Astrocyte of the spinal cord (primary cell): ENCODE data around the gene OR4D5.

ENCODE experiments used
- DNase-seq: peaks from one replicate; pipeline ENCODE4 v3.0.0; 2011; ENCODE audit warnings: low read depth, low spot score
- H3K4me3 ChIP-seq: 2 replicates; pipeline ENCODE4 v1.5.1; 2011; ENCODE audit warnings: low read depth, mild to moderate bottlenecking, low read length, moderate library complexity
- in situ Hi-C: cut with HindIII; loops from 2 replicates; pipeline ENCODE4 v1.10.0; 2017; ENCODE audit warnings: low sequenced_read_pairs
- TF ChIP-seq, protein P1 (sequence below): IDR thresholded peaks from 2 replicates; pipeline ENCODE4 v1.5.1; 2012; ENCODE audit warnings: low read depth, mild to moderate bottlenecking, low read length, inconsistent platforms

OR4D5 gene

DNA sequence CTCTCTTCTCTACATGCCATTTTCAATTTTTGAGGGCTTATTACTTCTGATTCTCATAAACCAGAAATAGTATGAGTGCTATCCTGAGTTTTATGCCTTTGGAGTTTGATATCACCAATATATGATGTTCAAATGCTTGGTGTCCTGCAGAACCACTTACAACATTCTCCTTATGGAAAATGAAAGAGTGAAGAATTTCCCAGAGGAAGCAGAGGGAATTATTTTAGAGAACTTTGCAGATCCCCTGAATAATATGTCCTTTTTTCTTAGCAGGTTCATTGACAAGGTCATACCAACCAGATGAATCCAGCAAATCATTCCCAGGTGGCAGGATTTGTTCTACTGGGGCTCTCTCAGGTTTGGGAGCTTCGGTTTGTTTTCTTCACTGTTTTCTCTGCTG, at the start of gene OR4D5:
TSS of gene OR4D5 (plus strand) at position 301 of the 400 bp plus-strand sequence. CDS start at position 301, 0 bp downstream.
- in situ Hi-C loops = no loop called here
- TF ChIP-seq, protein P1, sequence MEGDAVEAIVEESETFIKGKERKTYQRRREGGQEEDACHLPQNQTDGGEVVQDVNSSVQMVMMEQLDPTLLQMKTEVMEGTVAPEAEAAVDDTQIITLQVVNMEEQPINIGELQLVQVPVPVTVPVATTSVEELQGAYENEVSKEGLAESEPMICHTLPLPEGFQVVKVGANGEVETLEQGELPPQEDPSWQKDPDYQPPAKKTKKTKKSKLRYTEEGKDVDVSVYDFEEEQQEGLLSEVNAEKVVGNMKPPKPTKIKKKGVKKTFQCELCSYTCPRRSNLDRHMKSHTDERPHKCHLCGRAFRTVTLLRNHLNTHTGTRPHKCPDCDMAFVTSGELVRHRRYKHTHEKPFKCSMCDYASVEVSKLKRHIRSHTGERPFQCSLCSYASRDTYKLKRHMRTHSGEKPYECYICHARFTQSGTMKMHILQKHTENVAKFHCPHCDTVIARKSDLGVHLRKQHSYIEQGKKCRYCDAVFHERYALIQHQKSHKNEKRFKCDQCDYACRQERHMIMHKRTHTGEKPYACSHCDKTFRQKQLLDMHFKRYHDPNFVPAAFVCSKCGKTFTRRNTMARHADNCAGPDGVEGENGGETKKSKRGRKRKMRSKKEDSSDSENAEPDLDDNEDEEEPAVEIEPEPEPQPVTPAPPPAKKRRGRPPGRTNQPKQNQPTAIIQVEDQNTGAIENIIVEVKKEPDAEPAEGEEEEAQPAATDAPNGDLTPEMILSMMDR = no peak
- no peak within 1 kb of the TSS for H3K4me3 ChIP-seq
- DNase-seq = no peak

DNA sequence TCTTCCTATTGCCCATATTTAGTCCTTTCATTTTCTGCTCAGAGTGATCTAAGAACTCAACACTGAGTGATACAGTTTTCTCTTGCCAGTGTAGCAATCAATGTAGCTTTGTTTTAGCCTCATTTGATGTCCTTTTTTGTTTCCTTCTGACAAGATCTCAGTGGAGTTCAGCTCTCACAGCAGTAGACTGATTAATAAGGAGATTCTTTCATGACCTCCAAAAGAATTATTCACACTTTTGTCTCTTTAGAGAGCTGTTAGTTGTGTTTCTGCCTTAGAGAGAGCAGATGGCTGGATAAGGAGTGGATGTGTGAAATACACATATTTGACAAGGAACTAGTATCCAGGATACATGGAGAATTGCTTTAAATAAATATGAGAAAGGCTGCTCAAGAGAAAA, 47.4 kb upstream of the OR4D5 start:
- in situ Hi-C loops = no loop called here
- TF ChIP-seq, protein P1 = no peak
- no peak overlapping the region for H3K4me3 ChIP-seq
- DNase-seq = no peak

- no peak for DNase-seq
- TF ChIP-seq, protein P1 = no peak
- in situ Hi-C loops = no loop called here
Observed at GRCh38 chr11:123899792-123900191, 39.6 kb upstream of the OR4D5 start.

GRCh38 chr11:123901867-123902266, 37.5 kb upstream of the OR4D5 start, which contains the start of gene OR8D4:
Gene OR8D4, plus strand, starts transcription at chr11:123902167. Its CDS starts 4,265 bp downstream, at chr11:123906432.
- no peak within 1 kb of the TSS for H3K4me3 ChIP-seq
- TF ChIP-seq, protein P1 = no peak
- DNase-seq = no peak
- in situ Hi-C loops = no loop called here

More at GRCh38 chr11:123899792-123900191, 39.6 kb upstream of the OR4D5 start:
- no peak overlapping the region for H3K4me3 ChIP-seq

- TF ChIP-seq, protein P1 = no peak
- in situ Hi-C loops = no loop called here
- no peak for DNase-seq
- no peak overlapping the region for H3K4me3 ChIP-seq
Observed at GRCh38 chr11:123903932-123904331, 35.5 kb upstream of the OR4D5 start.

GRCh38 chr11:123904932-123905331, 34.5 kb upstream of the OR4D5 start:
- no peak for DNase-seq
- TF ChIP-seq, protein P1 = no peak
- in situ Hi-C loops = no loop called here
- H3K4me3 ChIP-seq = no peak overlapping the region

GRCh38 chr11:123905826-123906225, 33.6 kb upstream of the OR4D5 start:
- TF ChIP-seq, protein P1 = no peak
- in situ Hi-C loops = no loop called here
- DNase-seq = no peak
- no peak overlapping the region for H3K4me3 ChIP-seq
